ENCODE data around the gene USP13. TPM values are rescaled to one million over a fixed set of nuclear protein-coding genes. Genes with fewer than 3 reads are reported as not detected.

The USP13 gene
- total and polyA plus RNA-seq, 10 of the 15 experiments (the other 5 are each of a cell fraction or from before 2014, with no cell fraction given) = 3.2 to 20.8 (median 9.0) TPM

GRCh38 chr3:179760944-179761343, 108.1 kb downstream of the USP13 start (continued):
- TF ChIP-seq CTCF (IDR thresholded peaks at IDR 0.05 in 2 of 3, conservative IDR thresholded peaks at IDR 0.05 in 1 of 3; ENCODE audit: control insufficient read depth in 2 of 3, extremely low read depth in 1 of 3, insufficient read depth in 1 of 3, low read depth in 3 of 3, low read length in 3 of 3) = no peak

- no peak overlapping the region for H3K4me3 ChIP-seq
- H3K4me1 ChIP-seq (ENCODE audit: control insufficient read depth, insufficient read depth, low read length) = no peaks in the 10 kb centered on the region
- ATAC-seq (no peak), DNase-seq (ENCODE audit: low read depth, low spot score) (no peak), FAIRE-seq (no peak)
- no TSS peak for BruUV-seq (replicated peaks)
- no peaks in the 10 kb centered on the region for H3K79me2 ChIP-seq (ENCODE audit: control insufficient read depth, insufficient read depth, low read length)
- no peak overlapping the region for H3K4me2 ChIP-seq (ENCODE audit: control insufficient read depth, insufficient read depth)
- no peaks in the 10 kb centered on the region for H3K9me3 ChIP-seq (replicated peaks; ENCODE audit: control insufficient read depth, insufficient read depth, low read length)
- ChIA-PET CTCF (interaction anchor here (1.5 kb wide), 1 partner anchor 14 kb away, joined by 3 read pairs; no protein-coding TSS in a partner anchor), RAD21 (ENCODE audit: unreplicated experiment) (no interaction called here), SMC1A (ENCODE audit: uncharacterized antibody, unreplicated experiment) (interaction anchor here (1.3 kb wide), 1 partner anchor 15 kb away, joined by 3 read pairs; no protein-coding TSS in a partner anchor), POLR2A (no interaction called here)
- intact Hi-C loops (cut with micrococcal nuclease; ENCODE audit: unreplicated experiment) = no loop called here
- WGBS (ENCODE audit: insufficient coverage, insufficient replicate concordance, low lambda C conversion rate, missing lambda C conversion rate) = 57% methylated on average over 2 of the region's 2 CpGs
- H3K27ac ChIP-seq (ENCODE audit: control insufficient read depth, insufficient read depth) = no peak overlapping the region
- in situ Hi-C loops (cut with MboI) = no loop called here
- TF ChIP-seq SMAD1 (IDR thresholded peaks at IDR 0.05; ENCODE audit: low read depth, partially characterized antibody) = no peak
- no peak for TF ChIP-seq EGR1 (IDR thresholded peaks at IDR 0.05; ENCODE audit: borderline replicate concordance in 1 of 2, low read depth in 2 of 2, low read length in 2 of 2)
- TF ChIP-seq EZH2 (IDR thresholded peaks at IDR 0.05; ENCODE audit: borderline replicate concordance, control insufficient read depth, low read depth, low read length) = no peak
- no peak for TF ChIP-seq EP300 (IDR thresholded peaks at IDR 0.05; ENCODE audit: borderline replicate concordance in 1 of 2, control insufficient read depth in 1 of 2, low read depth in 2 of 2, low read length in 2 of 2)
- no peak for TF ChIP-seq IRF4 (IDR thresholded peaks at IDR 0.05; ENCODE audit: low read depth, low read length)
- TF ChIP-seq ZNF622 (IDR thresholded peaks at IDR 0.05) = no peak
- TF ChIP-seq CREM (IDR thresholded peaks at IDR 0.05; ENCODE audit: low read depth) = no peak
- no peak for TF ChIP-seq BCL3 (IDR thresholded peaks at IDR 0.05; ENCODE audit: borderline replicate concordance, insufficient read depth, low read depth, low read length, poor library complexity, severe bottlenecking)
- no peak for TF ChIP-seq BCLAF1 (IDR thresholded peaks at IDR 0.05)
- TF ChIP-seq GABPA (IDR thresholded peaks at IDR 0.05; ENCODE audit: low read depth) = no peak
- H4K20me1 ChIP-seq (ENCODE audit: control insufficient read depth, insufficient read depth) = no peaks in the 10 kb centered on the region
- peaks cover 5 to 13% of the 10 kb centered on the region in 2 experiments for H3K36me3 ChIP-seq (ENCODE audit: control insufficient read depth in 2 of 2, insufficient read depth in 2 of 2, low read length in 1 of 2)
- H2AFZ ChIP-seq (ENCODE audit: control insufficient read depth, low read depth, low read length) = no peak overlapping the region
- H3K27me3 ChIP-seq (replicated peaks in 1 of 2; ENCODE audit: control insufficient read depth in 2 of 2, insufficient read depth in 2 of 2, low read length in 1 of 2) = no peaks in the 10 kb centered on the region
- H3K9ac ChIP-seq (ENCODE audit: control insufficient read depth, insufficient read depth, low read length) = no peak overlapping the region
These were observed 112.6 kb downstream of the USP13 start for GRCh38 chr3:179765396-179765795.
